ENCODE measurements around the gene TMEM98.

The TMEM98 gene

DNA sequence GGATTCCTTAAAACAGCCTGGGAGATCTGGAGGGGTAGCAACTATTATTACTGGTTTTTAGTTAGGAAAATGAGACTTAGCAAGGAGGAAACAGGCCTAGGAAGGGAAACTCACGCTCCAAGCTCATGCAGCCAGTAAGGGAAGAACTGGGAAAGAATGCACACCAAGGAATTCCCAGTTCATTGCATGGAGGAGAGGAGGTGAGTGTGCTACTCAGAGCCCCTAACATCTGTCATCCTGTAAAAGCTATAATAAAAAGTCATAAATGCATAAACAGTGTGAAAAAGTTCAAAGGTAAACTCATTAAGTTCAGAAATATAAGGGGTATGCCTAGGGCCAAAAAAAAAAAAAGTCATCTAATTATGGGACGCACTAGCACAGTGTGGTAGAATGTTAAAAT lies 25.9 kb downstream of the TMEM98 start:
- H3K4me3 ChIP-seq (ENCODE audit: low read length) = no peak overlapping the region
- no peak for DNase-seq (ENCODE audit: low read depth)
- TF ChIP-seq, protein P1, sequence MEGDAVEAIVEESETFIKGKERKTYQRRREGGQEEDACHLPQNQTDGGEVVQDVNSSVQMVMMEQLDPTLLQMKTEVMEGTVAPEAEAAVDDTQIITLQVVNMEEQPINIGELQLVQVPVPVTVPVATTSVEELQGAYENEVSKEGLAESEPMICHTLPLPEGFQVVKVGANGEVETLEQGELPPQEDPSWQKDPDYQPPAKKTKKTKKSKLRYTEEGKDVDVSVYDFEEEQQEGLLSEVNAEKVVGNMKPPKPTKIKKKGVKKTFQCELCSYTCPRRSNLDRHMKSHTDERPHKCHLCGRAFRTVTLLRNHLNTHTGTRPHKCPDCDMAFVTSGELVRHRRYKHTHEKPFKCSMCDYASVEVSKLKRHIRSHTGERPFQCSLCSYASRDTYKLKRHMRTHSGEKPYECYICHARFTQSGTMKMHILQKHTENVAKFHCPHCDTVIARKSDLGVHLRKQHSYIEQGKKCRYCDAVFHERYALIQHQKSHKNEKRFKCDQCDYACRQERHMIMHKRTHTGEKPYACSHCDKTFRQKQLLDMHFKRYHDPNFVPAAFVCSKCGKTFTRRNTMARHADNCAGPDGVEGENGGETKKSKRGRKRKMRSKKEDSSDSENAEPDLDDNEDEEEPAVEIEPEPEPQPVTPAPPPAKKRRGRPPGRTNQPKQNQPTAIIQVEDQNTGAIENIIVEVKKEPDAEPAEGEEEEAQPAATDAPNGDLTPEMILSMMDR (IDR thresholded peaks at IDR 0.05; ENCODE audit: insufficient read depth, low read depth, low read length, missing control alignments) = no peak

DNA sequence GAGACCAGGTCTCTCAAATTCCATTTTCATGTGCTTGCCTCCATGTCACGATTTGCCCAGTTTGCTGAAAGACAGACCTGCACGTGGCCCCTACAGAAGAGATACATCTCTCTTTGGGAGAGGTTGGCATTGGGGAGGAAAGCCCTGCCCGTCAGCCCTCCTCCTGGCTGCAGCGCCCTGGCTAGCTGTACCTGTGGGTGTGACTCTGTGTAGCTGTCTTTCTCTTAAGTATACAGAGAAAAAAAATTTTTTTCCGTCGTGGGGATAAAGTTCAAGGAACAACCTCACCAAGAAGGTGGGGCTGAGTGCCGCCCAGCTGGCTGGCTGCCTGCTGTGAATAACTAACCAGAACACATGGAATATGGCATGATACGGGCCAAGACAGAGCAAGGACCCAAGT lies 26.5 kb downstream of the TMEM98 start:
- H3K4me3 ChIP-seq (ENCODE audit: low read length) = no peak overlapping the region
- DNase-seq (ENCODE audit: low read depth) = no peak
- TF ChIP-seq, protein P1 (IDR thresholded peaks at IDR 0.05; ENCODE audit: insufficient read depth, low read depth, low read length, missing control alignments) = no peak

DNA sequence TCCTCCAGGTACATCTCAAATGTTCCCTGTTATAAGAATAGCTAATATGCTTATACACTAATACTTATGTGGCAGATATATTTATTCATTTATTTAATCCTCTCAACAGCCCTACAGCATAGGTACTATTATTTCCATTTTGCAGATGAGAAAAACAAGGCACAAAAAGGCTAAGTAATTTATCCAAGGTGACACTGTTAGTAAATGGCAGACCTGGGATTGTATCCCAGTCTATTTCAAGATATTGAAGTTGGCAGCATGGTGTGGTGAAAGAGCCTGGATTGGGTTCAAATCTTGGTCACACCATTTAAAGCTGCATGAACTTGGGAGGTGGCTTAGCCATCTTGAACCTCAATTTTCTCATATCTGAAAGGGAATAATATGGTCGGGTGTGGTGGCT lies 27.2 kb downstream of the TMEM98 start:
- TF ChIP-seq, protein P1 (IDR thresholded peaks at IDR 0.05; ENCODE audit: insufficient read depth, low read depth, low read length, missing control alignments) = no peak
- no peak overlapping the region for H3K4me3 ChIP-seq (ENCODE audit: low read length)
- DNase-seq (ENCODE audit: low read depth) = no peak

DNA sequence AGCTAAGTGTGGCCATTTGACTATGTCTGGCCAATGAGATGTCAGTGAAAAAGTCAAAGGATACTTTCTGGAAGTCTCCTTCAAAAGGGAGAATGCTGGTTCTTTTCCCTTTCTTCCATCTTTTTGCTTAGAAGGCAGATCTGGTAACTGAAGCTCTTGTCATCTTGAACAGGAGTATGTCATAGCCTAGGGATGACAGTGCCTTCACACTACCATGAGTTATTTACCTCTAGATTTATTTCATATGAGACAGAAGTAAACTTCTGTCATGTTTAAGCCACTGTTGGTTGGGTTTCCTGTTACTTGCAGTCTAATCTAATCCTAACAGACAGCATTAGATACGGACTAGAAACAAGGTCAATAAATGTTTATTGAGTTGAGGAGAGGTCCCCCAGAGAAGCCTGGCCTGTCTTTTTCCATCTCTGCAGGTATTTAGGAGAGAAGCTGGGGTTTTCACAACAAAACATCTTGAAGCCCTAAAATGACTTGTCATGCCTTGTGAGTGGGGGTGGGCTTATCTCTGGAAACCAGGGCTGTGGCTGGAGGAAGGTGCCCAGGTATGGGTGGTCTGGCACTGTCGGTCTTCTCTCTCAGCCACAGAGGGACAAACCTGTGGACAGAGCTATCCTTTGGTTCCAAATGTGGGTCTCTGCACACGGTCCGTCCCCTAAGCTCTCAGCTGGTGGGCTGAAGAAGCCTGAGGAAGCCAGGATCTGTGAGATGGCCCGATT lies 28.5 kb downstream of the TMEM98 start:
- TF ChIP-seq, protein P1 (IDR thresholded peaks at IDR 0.05; ENCODE audit: insufficient read depth, low read depth, low read length, missing control alignments) = no peak
- DNase-seq (ENCODE audit: low read depth) = no peak
- no peak overlapping the region for H3K4me3 ChIP-seq (ENCODE audit: low read length)

DNA sequence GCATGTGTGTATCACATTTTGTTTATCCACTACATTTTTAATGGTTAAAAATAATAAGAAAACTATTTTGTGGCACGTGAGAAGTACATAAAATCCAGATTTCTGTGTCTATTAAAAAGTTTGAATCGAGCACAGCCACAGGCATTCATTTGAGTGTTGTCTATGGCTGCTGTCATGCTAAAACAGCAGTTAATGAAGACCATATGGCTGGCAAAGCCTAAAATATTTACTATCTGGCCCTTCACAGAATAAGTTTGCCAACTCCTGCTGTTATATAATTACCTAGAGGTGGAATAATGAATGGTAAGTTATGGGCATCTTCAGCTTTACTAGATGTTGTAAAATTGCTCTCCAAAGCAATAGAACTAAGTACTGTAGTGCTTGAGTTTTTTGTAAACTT lies 30.5 kb downstream of the TMEM98 start:
- TF ChIP-seq, protein P1 (IDR thresholded peaks at IDR 0.05; ENCODE audit: insufficient read depth, low read depth, low read length, missing control alignments) = no peak
- no peak overlapping the region for H3K4me3 ChIP-seq (ENCODE audit: low read length)
- no peak for DNase-seq (ENCODE audit: low read depth)

- TF ChIP-seq, protein P1 (IDR thresholded peaks at IDR 0.05; ENCODE audit: insufficient read depth, low read depth, low read length, missing control alignments) = no peak
- peak; percentile 49 for DNase-seq (ENCODE audit: low read depth)
- no peak overlapping the region for H3K4me3 ChIP-seq (ENCODE audit: low read length)
Measured at GRCh38 chr17:32960815-32961214, 32.9 kb downstream of the TMEM98 start.

GRCh38 chr17:32962320-32962711 lies 34.4 kb downstream of the TMEM98 start:
- TF ChIP-seq, protein P1 (IDR thresholded peaks at IDR 0.05; ENCODE audit: insufficient read depth, low read depth, low read length, missing control alignments) = no peak
- DNase-seq (ENCODE audit: low read depth) = no peak
- H3K4me3 ChIP-seq (ENCODE audit: low read length) = no peak overlapping the region
